ENCODE data around the gene DPP10.

DNA sequence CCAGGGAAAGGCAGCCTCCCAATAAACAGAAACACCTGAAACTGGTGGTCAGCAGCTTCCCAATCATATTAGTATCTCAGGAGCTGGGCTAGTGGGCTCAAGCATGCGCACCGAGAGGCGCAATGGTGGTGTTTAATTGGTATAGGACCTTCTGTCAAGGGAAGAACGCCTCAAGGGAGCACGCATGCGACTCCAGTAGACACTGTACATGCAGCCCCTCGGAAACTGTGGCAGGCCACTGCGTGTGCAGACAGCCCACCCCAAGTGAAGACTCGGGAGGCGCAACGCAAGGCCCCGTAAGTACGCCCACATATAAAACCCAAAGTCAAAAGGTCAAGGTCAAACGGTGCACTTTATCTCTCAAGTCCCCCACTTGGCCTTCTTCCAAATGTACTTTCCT, 1405.8 kb downstream of the DPP10 start:
- TF ChIP-seq, protein P1, sequence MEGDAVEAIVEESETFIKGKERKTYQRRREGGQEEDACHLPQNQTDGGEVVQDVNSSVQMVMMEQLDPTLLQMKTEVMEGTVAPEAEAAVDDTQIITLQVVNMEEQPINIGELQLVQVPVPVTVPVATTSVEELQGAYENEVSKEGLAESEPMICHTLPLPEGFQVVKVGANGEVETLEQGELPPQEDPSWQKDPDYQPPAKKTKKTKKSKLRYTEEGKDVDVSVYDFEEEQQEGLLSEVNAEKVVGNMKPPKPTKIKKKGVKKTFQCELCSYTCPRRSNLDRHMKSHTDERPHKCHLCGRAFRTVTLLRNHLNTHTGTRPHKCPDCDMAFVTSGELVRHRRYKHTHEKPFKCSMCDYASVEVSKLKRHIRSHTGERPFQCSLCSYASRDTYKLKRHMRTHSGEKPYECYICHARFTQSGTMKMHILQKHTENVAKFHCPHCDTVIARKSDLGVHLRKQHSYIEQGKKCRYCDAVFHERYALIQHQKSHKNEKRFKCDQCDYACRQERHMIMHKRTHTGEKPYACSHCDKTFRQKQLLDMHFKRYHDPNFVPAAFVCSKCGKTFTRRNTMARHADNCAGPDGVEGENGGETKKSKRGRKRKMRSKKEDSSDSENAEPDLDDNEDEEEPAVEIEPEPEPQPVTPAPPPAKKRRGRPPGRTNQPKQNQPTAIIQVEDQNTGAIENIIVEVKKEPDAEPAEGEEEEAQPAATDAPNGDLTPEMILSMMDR (IDR thresholded peaks at IDR 0.05): no peak
- no peak for TF ChIP-seq POLR2A (IDR thresholded peaks at IDR 0.05)
